ENCODE results near the gene MRC2.

The MRC2 gene

DNA sequence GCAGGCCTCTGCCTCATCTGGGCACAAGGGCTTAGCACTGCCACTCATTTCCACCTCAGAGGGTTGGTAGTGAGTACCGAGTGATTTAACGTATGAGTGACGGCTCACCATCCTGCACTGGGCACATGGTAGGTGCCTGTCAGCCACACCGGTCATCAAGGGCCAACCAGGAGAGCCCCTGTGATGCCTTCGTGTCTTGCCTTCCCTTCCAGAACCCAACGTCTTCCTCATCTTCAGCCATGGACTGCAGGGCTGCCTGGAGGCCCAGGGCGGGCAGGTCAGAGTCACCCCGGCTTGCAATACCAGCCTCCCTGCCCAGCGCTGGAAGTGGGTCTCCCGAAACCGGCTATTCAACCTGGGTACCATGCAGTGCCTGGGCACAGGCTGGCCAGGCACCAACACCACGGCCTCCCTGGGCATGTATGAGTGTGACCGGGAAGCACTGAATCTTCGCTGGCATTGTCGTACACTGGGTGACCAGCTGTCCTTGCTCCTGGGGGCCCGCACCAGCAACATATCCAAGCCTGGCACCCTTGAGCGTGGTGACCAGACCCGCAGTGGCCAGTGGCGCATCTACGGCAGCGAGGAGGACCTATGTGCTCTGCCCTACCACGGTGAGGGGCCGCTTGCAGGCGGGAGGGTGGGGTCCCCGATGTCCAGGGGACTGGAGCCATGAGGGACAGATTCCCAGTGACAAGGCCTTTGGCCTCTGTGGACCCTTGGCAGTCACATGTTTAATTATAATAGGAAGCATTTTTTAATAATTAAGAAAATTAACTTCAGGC, 37.1 kb downstream of the MRC2 start:
- no peak for DNase-seq (ENCODE audit: low spot score)

DNA sequence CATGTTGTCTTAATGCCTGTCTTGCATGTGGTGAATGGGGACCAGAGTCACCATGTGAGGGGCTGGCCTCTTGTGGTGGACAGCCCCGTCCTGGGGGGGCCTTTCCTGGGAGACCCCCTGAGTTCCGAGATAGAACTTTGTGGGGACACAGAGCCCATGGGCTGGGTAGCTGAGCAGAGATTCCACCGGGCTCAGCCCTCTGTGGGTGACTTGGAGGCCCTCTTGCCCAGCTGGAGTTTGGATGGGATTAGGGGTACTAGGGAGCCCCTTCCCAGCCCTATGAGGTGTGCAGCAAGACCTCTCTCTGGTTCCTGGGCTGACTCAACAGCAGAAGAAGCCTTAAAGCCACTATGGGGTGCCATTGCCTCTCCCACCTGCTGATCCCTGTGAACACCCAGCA, 38.1 kb downstream of the MRC2 start:
- DNase-seq (ENCODE audit: low spot score): no peak

DNA sequence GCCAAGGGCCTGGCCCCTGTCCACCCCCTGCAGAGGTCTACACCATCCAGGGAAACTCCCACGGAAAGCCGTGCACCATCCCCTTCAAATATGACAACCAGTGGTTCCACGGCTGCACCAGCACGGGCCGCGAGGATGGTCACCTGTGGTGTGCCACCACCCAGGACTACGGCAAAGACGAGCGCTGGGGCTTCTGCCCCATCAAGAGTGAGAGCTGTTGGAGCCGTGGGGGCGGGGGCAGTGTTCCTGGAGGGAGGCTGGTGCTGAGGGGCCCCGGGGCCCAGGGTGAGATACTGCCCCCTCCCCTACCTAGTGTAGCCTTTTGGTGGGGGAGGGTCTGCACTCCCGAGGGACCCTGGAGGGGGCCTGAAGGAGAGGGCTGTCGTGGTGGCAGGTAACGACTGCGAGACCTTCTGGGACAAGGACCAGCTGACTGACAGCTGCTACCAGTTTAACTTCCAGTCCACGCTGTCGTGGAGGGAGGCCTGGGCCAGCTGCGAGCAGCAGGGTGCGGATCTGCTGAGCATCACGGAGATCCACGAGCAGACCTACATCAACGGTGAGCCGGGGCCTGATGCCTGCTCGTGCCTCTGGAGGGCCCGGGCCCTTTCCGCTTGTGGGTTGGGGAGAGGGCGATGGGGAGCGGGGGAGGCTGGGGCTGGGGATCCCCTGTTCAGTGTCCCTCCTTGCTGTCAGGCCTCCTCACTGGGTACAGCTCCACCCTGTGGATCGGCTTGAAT, 38.8 kb downstream of the MRC2 start:
- DNase-seq (ENCODE audit: low spot score): no peak

- DNase-seq (ENCODE audit: low spot score): no peak
Measured at GRCh38 chr17:62666801-62667591, 39.5 kb downstream of the MRC2 start.

DNA sequence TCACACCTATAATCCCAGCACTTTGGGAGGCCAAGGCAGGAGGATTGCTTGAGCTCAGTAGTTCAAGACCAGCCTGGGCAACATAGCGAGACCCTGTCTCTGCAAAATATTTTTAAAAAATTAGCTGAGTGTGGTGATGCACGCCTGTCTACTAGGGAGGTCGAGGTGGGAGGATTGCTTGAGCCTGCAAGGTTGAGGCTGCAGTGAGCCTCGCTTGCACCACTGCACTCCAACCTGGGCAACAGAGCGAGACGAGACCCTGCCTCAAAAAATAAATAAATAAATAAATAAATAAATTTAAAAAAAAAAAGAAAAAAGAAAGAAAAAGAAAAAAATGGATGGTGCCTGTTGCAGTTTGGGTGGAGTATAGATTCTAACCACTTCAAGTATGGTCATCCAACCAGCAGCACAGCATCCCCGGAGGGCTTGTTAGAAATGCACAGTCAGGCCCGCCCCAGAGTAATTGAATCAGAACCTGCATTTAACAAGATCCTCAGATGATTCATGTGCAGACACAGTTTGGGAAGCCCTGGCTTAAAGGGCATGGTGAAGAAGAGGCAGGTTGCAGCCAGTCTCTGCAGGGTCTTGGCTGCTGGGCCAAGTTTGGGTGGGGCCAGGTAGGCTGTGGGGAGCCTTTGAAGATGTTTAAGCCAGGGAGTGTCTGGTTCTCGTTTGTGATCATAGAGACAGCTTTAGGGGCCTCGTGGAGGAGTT, 40.8 kb downstream of the MRC2 start:
- no peak for DNase-seq (ENCODE audit: low spot score)

DNA sequence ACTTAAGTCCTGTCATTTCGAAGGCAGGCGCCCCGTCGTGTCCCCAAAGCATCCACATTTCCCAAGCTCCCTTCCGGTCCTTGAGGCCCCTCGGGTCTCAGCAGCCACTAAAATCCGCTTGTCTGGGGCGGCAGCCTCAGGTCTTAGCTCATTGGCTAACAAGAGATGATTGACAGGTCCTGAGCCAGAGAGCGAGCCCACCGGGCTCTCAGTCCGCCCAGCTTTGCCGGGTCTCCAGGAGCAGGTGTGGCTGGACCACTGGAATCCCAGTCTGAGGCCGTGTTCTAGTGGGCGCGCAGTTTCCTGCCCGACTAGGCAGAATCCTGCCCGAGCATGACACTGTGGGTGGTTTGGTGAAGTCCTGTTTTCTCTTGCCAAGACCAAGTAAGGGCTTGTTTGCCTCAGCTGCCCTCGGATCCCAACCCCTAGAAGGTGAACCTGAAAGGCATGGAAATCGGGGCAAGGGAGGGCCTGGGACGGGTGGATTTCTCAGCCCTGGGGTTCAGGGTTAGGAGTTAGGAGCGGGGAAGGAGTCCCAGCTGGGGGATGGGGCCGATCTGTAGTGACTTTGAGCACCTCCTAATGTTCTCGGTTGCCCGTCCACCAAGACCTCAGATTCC, 42.8 kb downstream of the MRC2 start:
- DNase-seq (ENCODE audit: low spot score): no peak

GRCh38 chr17:62671553-62671952, 44.1 kb downstream of the MRC2 start:
- no peak for DNase-seq (ENCODE audit: low spot score)

- no peak for DNase-seq (ENCODE audit: low spot score)
Measured at GRCh38 chr17:62672957-62673356, 45.5 kb downstream of the MRC2 start.

DNA sequence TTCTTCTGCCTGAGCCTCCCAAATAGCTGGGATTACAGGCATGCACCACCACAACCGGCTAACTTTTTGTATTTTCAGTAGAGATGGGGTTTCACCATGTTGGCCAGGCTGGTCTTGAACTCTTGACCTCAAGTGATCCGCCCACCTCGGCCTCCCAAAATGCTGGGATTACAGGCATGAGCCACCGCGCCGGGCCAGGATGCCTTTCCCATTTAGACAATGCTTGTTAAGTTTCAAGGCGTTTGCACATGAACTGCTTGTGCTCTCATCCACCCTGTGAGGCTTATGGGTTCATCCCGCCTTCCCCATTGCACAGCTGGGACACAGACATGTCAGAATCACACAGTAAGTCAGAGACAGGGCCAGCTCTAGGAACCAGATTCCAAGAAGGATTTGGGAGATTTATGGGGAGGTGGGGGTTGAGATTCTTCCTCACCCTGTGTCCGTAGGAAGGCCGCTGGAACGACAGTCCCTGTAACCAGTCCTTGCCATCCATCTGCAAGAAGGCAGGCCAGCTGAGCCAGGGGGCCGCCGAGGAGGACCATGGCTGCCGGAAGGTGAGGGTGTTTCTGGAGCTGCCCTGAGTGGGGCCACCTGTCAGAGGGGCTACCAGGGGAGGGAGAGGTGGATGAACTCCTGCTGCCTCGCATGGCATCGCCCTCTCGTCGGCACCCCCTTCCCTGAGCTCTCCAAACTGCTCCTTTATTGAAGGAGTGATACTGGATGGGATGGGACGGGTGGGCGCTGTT, 46.3 kb downstream of the MRC2 start:
- no peak for DNase-seq (ENCODE audit: low spot score)

GRCh38 chr17:62674363-62674739, 46.9 kb downstream of the MRC2 start:
- DNase-seq (ENCODE audit: low spot score): no peak

GRCh38 chr17:62674841-62675240, 47.4 kb downstream of the MRC2 start:
- no peak for DNase-seq (ENCODE audit: low spot score)

DNA sequence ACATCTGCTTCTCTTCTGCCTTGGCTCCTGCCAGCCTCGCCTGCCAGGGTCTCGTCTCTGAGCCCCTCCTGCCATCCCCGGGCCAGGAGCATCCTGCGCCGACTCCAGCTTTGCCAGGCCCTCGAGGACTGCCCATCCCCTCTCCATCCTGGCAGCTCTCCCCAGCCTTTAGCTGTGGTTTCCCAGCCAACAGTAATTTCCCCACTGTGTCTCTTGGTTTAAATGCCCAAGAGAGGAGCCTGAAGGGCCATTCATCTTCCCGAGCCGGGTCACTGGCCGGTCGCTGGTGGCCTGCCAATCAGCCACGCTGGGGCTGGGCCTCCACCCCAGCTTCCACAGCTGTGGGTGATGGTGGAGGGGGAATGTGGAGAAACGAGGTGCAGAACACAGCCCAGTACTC, 47.8 kb downstream of the MRC2 start:
- DNase-seq (ENCODE audit: low spot score): no peak

- DNase-seq (ENCODE audit: low spot score): no peak
Measured at GRCh38 chr17:62675701-62676100, 48.2 kb downstream of the MRC2 start.

DNA sequence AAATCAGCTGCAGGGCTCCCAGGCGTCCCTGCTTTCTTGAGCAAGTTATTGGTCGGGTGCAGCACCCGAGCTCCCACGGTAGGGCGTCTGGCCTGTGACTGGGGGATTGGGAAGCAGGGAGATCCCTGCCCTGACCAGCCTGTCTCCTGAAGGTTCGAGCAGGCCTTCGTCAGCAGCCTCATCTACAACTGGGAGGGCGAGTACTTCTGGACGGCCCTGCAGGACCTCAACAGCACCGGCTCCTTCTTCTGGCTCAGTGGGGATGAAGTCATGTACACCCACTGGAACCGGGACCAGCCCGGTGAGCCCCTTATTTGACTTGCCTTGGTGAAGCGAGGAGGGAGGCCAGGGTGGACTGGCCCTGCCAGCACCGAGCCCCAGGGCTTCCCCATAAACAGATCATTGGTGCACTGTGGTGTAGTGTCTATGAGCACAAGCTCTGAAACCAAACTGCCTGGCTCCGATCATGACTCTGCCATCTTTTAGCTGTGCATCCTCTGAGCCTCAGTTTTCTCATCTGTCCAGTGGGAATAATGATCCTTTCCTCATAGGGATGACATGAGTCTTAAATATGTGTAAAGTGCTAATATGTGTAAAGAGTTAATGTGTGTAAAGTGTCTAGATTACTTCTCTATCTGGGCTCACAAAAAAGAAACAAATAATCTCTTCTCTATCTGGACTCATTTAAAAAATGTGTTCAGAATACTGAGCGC, 48.9 kb downstream of the MRC2 start:
- DNase-seq (ENCODE audit: low spot score): no peak

DNA sequence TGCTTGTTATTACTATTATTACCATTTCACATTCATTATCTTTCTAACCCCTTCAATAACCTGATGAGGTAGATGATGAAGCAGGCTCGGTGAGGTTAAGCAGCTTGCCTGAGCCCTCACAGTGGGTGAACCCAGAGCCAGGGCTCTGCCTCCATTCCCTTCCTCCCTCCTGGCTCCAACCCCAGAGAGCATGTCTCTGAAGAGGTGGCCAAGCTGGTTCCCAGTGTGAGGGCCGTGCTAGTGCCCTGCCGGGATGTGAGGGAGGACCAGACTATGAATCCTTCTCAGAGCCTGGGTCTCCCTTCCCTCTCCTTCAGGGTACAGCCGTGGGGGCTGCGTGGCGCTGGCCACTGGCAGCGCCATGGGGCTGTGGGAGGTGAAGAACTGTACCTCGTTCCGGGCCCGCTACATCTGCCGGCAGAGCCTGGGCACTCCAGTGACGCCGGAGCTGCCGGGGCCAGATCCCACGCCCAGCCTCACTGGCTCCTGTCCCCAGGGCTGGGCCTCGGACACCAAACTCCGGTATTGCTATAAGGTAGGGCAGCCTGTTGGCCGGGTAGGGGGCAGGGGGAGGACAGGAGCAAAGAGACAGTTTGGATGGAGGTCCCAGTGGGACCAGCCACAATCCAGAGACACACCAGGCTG, 49.6 kb downstream of the MRC2 start:
- DNase-seq (ENCODE audit: low spot score): no peak

DNA sequence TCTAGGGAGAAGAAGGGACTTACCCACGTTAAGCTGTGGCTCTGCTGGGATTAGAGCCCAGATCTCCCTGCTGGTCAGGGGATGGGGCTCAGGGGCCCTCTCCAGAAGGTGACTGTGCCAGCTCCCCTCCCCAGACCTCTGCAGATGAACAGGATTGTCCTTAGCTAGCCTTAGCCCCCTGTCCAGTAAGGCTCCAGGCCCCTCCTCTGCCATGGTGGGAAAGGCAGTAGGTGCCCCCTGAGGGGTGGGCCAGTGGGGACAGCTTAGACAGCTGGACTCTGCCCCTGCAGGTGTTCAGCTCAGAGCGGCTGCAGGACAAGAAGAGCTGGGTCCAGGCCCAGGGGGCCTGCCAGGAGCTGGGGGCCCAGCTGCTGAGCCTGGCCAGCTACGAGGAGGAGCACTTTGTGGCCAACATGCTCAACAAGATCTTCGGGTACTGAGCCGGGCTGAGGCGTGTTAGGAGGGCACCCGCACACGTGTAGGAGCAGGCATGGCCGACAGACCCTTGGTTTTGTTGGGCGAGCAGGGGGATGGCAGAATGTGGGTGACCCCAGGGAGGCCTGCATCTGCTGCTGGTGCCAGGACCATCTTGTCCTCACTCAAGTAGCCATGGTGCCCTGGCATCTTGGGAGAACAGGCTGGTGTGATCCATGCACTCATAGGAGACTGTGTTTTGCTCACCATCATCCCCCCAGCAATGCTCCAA, 50.9 kb downstream of the MRC2 start:
- DNase-seq (ENCODE audit: low spot score): no peak

DNA sequence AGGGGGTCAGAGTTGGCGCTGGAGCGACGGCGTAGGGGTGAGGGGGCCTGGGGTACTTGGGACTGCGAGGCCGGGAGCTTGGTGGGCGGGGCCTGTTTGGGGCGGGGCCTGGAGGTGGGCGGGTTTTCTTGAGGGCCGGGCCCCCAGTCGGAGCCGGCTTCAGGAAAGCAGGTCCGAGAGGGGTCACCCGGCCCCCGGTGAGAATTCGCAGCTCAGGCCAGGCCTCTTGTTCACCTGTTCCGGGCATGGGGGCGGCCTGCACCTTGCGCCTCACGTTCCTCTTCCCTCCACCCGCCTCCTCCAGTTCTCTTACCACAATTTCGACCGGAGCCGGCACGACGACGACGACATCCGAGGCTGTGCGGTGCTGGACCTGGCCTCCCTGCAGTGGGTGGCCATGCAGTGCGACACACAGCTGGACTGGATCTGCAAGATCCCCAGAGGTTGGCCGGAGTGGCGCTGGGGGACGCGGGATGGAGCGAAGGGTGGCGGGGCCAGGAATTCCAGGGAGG, 52.5 kb downstream of the MRC2 start:
- DNase-seq (ENCODE audit: low spot score): no peak

DNA sequence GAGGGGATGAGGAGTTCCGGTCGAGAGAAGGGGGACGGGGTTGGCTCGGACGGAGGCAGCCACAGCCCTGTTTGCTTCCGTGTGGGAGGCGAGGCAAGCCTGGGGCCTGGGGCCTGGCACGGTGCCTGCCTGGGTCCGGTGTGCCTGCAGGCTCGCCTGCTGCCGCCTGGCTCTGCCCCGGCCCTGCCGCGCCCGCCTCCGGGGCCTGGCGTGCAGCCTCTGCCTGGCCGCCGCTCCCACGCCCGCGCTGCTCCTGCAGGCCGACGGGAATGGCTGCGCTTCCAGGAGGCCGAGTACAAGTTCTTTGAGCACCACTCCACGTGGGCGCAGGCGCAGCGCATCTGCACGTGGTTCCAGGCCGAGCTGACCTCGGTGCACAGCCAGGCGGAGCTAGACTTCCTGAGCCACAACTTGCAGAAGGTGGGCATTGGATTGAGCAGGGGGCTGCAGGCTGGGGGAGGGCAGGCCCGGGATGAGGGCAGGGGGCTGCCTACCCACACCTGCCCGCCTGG, 53.1 kb downstream of the MRC2 start:
- no peak for DNase-seq (ENCODE audit: low spot score)

Measured in AG08396 (cell line).